Stimulated activated CD8-positive, alpha-beta memory T cell treated with anti-CD3 and anti-CD28 coated beads, Interleukin-12 subunit alpha, Interleukin-12 subunit beta, amount 100 ng/mL, for 1 hour (primary cell): Measurements from ENCODE around the gene ETNPPL.

ENCODE experiments used
- DNase-seq: peaks from one replicate; pipeline ENCODE4 v3.0.0-alpha.2; 2020; ENCODE audit warnings: low read depth

The ETNPPL gene

DNA sequence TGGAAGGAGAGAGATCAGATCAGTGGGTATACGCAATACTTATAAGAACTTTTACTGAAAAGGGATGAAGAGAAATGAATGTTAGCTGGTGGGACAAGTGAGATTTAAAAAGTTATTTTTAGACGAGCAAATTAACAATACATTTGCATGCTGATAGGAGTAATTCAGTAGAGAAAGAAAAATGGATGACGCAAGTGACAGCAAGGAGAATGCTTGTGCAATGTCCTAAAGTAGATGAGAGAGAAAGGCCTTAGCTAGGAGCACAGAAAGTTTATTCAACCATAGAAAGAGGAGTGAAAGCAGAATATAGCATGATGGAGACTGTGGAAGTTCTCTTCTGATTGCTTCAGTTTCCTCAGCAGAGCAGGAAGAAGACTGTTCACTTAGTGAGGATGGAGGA, 66.7 kb downstream of the ETNPPL start:
- DNase-seq, result no peak

DNA sequence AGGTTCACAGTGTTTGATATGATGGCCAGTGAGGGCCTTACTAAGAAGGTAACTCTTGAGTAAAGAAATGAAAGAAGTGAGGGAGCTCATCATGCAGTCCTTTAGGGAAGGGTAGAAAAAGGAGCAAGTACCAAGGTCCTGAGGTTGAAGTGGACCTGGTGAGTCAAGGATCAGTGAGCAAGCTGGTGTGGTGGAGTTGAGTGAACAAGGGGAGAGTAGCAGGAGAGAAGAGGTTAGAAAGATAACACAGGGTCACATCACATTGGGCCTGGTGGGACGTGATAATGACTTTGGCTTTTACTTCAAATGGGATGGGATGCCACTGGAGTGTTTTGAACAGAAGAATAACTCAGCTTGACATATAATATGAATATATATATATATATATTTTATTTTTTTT, 67.8 kb downstream of the ETNPPL start:
- no peak for DNase-seq

DNA sequence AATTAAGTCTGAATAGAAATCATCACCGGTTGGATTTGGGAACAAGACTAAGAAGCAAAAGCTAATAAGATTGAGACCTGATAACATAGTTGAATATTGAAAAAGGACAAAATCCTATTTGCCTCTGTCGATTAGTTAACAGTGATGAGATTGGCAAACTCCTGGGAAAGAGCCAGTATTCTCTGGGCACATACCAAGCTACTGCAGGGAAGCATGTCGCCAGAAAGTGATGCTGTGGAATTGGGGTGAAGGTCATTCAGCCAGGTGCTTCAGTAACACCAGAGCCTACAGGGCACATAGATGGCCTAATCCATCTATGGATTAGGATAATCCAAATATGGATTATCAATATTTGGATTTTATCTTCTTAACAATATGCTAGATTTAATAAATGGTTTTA, 68.4 kb downstream of the ETNPPL start:
- DNase-seq, result no peak

DNA sequence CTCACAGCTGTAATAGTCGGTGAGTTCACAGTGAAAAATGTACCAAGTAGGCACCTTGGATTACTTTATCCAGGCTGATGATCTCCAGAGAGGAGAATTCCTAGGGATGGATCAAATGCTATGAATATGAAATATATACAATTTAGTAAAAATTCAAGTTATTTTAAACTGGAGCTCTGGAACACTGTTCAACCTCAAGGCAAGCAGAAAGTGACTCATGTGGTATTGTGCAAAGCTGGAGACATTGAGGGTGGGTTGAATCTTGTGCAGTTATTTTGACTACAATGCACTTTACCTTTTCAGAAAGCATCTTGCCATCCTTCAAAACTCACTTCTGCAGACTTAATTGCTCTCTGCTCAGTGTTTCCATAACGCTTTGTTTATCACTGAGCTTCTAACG, 69.0 kb downstream of the ETNPPL start:
- DNase-seq, result no peak

DNA sequence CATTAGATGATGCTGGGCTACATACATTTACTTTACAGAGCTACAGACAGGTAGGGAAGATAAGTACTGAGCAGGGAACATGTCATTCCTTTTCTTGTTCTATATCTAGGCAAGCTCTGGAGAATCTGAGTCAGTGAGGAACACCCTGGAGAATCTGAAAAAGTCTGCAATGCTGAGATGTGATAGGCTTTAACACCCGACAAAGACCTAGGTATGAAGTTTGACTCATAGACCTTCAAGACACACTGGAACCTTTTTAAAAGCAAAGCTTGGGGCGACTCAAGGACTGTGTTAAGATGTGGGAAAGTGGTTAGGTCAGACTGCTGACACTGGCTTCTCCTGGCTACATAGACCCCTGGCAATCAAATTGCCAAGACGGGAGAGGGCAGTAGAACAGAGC, 69.6 kb downstream of the ETNPPL start:
- no peak for DNase-seq
